HT-29 (cell line): ENCODE results near the gene ZBTB7C. TPM values are rescaled to one million over a fixed set of nuclear protein-coding genes. Genes with fewer than 3 reads are reported as not detected.

ENCODE experiments used
- DNase-seq: peaks from one replicate; pipeline ENCODE4 v3.0.0-alpha.2; 2015; ENCODE audit warnings: low spot score
- total RNA-seq: library from RNA; depleted of rRNA; stranded (reverse); fragments of >200 nt; shearing (Covaris generic); gene quantifications from 2 replicates; pipeline ENCODE4 v1.2.3, GENCODE V29; 2014

The ZBTB7C gene
- total RNA-seq, 1 experiment from 2014 or later: 15.1 TPM

DNA sequence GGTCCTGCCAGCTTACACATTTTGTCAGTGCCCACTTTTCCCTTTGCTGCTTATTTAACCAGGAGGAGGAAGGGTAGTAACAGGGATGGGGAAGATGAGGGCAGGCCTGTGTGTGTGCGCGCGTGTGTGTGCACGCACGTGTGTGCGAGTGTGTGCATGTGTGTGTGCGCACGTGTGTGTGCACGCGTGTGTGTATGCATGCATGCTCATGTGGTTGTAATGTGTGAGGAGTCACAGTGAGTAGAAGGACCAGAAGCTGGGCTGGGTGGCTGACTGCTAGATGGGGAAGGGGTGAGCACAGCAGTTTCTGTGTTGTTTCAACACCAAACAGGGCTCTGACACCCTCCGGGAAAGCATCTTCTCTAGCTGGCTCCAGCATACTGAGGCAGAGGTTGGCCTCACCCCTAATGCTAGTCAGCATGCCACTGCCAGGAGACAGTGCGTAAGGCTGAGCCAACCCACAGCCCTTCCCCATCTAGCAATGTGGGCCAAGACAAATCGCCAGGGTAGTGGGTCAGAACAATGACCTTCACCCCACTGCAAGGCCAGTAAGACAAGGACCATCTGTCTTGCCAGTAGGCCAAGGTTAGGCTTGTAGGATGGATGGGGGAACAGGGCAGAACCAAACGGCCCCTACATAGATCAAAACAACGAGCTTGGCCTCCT lies 260.0 kb downstream of the ZBTB7C start:
- no peak for DNase-seq

DNA sequence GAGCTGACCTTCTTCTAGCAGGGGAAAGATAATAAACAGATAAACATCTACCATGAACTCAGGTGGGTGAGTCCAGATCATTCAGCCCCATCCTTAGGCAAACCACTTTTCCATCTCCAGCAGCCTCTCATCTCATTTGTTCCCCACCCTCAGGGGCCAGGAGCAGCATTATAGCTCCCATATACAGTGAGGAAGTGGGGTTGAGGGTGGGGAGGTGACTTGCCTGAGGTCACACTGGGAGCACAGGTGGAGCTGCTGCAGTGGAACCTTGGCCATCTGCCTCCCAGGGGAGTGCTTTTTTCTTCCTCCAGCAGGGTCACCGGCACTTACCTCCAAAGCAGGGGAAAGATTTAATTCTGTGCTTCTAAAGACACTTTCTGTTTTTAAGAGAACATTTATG lies 266.2 kb downstream of the ZBTB7C start:
- DNase-seq: peak; percentile 24

DNA sequence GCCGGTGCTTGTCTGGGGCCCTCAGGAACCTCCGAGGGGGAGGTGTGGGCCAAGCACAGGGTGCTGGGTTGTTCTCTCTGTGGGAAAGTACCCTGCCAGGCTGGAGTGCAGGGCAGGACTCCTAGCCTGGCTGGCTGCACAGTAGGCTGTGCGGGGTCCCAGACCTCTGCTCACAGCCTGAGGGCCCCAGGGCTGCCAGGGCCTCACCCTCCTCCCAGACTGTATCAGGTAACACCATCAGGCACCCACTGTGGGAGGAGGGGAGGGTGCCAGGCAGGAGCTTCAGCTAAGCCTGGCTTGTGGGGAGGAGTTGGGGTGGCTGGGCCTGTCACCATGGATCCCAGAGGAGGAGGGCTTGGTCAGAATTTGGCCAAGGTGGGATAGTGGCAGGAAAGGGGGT lies 266.8 kb downstream of the ZBTB7C start:
- no peak for DNase-seq

DNA sequence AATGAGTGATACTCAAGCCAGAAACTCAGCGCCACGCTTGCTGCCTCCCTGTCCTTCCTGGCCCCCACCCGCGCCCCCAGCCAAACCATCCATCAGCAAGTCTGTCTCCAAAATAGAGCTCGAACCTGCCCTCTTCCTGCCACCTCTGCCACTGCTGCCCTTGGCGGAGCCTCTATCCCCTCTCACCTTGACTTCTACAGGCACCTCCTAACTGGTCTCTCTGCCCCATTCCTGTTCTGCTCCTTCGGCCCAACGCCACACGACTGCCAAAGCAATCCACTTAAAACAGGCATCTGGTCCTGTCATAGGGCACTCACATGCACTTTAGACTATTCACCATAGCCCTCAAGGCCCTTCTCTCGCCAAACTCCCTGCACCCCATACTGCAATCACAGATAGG lies 268.5 kb downstream of the ZBTB7C start:
- DNase-seq: no peak

DNA sequence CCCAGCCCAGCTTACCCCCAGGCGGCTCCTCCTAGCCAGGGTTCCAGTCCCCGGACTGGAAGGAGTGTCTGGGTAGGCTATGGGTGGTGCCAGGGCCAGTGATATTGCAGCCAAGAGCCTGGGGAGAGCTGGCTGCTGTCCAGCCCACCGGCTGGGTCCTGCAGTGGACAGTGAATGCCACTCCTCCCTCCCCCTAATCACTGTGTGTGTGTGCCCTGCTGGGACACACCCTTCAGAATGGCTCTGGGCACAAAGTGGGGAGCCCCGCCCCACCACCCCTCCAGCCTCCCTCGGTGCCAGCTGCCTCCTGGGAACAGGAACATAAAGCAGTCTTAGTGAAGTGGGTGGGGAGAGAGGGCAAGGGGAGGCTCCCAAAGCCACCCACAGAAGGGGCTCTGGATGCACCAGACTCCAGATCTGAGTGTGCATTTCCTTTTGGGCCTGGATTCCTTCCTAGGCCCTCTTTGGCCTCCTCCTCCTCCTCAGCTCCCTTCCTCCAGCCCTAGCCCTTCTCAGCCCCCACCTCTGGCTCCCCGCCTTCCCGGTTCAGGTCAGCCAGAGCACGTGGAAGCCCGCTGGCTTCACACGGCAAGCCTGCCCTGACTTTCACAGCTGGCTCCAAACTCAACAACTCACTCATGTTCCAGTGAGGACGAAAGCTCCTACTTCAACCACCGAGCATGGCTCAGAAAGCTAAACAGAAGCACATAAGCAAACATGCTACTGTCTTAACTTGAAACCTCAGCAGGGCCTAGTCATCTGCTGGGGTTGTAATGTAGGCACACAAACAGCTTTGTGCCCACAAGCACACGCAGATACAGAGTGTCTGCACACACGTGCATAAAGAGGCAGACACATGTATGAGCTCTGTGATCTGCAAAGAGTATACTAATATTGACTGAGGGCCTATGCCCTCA lies 269.5 kb downstream of the ZBTB7C start:
- DNase-seq: peak; percentile 80

DNA sequence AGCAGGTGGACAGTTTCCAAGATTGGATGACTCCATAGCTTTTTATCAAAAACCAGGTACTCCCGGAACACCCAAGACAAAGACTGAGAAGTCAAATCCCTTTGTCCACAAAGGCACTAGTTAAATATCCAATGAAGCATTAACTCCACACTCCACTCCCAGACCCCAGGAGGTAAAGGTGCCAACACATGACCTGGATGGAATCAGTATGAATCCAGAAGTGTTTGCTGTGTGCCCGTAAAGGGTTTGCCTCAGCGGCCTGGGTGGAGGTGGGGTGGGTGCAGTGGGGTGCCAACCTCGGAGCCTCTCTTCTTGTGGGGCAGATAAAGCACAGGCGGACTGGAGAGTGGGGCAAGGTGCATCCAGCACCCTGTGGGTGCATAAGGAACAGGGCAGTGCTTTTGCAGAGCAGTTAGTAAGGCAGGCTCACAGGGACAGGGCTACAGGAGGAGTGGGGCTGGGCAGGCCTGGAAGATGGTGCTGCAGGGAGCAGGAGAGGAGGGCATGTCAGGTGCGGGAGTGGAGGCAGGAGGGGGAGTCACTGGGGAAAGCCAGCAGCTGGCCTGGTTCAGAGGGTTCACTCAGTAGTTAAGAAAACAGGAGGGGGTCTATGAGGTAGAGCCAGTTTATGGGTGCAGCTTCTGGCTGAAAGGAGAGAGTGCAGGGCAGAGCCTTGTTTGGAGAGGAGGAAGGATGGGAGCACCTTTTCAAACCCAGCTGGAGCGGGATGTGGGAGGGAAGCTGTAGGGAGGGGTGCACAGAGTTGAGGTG lies 270.3 kb downstream of the ZBTB7C start:
- DNase-seq: peak; percentile 35

DNA sequence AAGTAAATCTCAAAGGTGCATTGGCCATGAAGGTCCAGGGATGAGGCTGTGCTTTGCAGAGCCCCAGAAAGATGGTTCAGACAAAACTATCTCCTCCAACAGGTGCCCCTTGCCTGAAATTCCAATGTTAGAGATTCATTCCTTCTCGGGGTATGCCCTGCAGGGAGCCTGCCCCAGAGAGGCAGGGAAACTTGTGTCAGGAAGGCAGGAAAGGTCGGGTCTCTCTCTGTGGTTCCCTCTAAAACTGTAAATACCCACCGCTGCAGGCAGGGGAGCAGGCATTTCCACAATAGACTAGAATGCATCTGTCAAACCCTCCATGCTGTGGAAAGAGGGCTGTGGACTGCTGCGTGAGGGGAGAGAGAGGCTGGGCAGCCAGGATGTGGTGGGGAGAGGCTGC lies 271.0 kb downstream of the ZBTB7C start:
- no peak for DNase-seq

DNA sequence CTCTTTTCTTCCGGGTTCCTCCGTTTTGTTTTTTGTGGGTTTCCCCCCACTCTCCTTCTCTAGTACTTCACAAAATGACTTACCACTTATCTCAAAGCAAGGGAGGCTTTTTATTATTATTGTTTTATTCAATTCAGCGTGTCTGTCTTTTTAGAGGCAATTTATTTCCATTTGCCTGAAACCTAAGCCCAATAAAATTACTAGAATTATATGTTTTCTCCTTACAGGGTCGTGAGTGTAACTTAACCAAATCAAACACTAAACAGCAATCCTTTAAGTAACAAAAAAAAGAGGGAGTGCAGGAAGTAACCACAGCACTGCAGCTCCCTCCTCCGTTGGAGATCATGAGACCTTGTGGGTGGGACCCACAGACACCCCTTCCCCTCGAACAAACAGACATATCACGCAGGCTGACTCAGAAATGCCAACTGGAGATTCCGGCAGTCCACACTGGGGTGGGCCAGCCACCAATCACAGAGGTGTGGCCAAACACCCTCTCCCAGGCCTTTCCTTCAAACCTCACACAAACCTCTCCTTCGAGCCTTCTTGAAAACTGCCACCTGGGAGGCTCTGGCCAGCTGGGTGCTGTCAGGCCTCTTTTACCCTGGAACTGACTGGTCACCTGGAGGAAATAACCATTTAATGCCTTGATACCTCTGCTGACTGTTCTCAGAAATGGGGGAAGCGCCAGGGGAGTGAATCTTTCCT lies 271.7 kb downstream of the ZBTB7C start:
- peak; percentile 67 for DNase-seq

DNA sequence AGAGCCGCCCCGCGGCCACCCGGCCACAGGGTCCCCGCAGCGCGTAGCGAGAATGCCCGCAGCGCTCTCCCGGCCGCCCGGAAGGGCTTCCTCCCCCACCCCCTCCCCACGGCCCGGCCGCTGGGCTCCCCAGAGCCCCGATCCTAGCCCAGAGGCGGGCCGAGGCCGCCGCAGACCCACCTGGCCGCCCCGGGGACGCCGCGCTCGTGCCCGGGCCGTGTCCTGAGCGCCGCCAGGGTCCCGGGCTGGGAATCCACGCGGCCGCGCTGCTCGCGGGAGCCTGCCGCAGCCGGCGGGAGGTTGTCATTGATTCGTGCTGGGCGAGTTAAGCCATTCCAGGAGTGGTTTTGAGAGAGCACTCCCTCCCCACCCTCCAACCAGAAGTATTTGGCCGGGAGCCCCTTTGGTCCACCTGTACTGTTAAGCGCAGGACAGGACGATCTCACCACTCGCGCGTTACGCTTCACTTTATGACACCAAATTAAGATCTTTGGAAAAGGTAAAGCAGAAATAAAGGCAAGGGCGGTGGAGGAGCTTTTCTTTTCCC lies 272.3 kb downstream of the ZBTB7C start:
- DNase-seq: peak; percentile 50

DNA sequence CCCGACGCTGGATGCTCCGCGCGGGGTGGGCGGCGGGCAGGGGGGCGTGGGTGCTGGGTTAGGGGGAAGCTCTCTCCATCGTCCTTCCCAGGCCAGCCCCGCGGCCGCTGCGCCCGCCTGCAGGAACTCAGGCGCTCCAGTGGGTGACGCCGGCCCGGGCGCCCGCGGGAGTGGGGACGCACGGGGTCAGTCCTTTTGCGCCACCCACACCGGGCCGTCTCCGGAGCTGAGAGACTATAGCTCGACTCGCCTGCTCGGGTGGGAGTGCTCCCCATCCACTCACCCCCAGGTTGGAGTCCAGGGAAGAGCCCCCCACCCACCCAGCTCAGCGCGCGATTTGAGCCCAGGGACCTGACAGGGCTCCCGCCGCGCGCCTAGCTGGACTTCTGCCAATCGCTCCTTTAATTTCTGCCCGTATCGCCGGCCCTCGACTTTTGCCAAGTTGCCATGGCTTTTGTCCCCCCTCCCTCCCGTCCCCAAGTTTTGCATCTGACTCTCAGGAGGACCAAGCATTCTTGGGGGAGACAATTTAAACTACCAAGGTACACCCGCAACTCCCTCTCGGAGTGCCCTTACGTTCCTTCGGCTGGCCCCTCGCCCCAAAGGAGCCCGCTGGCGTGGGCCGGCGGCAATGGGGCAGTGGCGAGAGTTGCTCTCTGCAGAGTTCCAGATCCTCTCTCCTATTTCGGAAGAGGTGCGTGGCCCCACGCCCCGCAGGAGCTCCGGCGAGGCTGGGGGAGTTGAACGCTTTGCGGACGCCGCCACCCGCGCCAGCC lies 272.9 kb downstream of the ZBTB7C start:
- DNase-seq: peak; percentile 54

DNA sequence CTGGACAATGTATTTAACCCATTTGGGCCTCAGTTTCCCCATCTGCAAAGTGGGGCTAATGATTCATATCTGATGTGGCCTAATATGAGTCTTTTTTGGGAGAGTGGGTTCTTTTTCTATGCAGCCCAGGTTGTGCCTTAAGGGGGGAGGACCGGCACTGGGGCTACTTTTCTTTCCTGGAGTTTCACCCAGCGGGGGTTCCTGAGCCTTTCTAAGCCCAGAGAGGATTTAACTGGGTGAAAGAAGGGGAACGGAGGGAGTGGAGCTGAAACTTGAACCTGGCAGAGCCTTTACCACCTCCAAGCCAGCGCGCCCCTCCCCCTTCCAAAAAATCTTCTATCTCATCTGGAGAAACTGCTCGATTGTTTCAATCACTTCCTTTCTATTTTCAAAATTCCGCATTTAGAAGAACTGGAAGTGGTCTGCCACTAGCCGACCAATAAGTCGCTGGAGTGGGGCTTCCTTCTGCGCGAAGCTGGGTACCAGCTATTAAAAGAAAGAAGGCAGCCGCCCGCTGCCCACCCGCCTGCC lies 273.7 kb downstream of the ZBTB7C start:
- no peak for DNase-seq

DNA sequence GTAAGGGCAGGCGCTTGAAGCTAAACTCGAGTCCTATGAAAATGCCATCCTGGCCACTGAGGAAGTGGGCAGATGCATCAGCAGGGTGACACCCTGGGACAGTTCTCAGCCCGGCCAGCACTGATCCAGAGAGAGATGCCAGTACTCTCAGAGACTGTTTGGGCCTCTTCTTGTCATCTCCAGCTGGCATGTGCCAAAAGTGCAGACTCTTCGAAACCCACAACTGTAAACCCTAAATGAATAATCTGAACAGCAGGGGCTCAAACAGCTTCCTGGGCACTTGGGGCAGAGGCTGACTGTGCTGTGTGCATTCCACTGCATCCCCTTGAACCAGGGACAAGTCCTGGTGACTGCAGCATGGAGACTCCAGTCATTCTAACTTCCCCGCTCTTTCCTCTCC lies 274.6 kb downstream of the ZBTB7C start:
- DNase-seq: no peak

DNA sequence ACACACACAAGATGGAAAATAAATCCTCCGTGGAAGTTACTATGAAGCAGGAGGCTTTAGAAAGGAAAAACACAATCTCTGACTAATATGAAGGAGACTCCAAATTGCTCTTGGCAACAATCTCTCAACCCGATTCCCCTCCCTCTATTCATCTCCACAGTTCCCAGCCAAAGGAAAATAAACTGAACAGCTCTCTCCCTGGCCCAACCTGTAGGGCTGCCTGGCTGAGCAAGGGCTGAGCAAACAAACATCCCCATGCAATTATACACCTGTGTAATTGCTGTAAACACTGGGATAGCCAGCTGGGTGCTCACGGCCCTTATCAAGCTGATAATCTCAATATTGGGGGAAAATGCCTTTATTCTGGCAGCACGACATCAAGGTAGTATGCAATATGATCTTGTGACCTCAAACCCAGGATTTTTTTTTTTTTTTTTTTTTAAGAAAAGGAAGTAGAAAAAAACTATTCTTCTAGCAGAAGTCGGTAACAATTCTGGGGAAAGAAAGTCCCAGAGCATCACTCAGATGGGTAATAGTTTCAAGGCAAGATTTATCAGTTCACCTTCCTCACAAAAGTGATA lies 275.4 kb downstream of the ZBTB7C start:
- peak; percentile 60 for DNase-seq

DNA sequence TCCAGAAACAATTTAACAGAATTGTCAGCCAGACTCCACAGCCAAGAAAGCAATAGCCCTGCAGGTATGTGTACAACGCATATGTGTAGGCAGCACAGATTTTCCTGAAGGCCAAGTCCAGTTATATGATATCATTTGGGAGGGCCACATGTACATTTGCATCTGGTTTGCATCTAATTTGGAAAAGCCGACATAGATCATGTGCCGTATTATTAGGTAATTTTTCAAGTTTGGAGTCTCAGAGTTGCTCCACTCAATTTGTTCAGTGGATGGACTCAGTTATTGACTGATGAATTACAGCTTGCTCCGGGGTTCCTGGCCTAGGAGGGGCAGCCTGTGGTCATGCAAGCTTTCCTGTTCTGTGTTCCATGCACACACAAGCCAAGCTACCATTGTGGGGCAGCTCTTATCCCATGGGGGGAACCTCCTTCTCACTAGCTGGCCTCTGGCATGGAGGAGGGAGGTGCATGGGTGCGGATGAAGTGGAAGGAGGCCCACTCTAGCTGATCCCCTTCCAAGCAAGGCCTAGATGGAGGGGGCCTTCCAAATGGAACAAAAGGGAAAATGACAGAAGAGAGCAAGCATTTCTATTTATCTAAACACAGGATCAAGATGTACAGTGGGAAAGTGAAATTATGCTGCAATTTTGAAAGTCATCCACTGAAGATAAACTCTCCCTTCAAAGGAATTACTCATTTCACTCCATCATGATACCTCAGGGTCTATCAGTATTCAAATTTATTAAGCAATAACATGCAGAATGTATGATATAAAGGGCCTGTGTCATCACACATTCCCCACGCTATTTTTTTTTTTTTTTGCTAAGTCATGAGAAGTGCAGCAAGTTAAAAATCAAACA lies 276.2 kb downstream of the ZBTB7C start:
- DNase-seq: no peak

DNA sequence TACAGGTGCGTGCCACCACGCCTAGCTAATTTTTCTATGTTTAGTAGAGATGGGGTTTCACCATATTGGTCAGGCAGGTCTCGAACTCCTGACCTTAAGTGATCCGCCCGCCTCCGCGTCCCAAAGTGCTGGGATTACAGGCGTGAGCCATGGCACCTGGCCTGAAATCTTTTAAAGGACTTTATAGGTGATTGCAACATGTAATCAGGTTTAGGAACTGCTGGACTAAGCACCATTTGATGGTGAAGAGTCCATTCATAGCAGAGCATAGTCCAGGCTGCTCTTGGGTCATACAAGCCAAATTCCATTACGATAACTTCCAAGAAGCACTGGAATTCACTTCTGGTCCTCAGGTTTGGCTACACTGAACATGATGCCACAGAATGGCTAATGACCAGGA lies 278.1 kb downstream of the ZBTB7C start:
- DNase-seq: no peak

DNA sequence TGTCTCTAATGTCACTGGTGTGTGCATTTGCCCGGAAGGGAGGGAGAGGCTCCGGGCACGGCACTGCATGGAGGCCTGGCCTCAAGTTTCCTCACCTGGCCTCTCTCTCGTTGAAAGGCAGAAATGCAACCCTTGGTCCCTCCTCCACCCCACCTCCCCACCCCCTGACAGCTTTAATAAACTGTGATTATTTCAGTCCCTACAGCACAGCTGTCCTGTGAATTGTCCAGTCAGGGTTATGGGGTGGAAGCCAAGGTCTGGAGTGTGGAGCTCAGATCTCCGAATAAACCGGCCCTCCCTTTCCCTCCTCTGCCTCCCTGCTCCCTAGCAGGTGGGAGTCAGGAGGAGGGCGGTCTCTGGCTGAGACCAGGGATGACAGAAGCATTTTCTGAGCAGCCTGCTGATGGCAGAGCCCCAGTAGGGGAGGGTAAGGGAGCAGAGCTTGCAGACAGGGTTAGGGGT lies 279.5 kb downstream of the ZBTB7C start:
- DNase-seq: no peak

DNA sequence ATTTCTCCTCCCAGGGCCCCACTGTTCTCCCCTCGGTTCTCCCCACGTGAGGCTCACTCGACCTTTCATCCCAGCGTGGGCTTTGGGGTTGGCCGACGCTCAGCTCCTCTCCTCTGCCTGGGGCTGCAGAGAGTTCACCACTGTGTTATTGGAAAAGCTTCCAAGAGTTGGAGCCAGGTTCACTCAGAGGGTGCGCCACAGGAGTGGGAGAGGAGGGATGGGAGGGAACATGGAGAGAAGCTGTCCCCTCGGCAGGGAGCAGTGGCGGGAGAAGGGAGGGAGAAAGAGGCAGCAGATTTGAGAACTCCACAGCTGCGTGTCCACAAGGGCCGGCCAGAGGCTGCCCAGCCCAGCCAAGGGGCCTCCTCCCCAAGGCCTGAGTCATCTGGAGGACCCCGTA lies 281.6 kb downstream of the ZBTB7C start:
- no peak for DNase-seq

DNA sequence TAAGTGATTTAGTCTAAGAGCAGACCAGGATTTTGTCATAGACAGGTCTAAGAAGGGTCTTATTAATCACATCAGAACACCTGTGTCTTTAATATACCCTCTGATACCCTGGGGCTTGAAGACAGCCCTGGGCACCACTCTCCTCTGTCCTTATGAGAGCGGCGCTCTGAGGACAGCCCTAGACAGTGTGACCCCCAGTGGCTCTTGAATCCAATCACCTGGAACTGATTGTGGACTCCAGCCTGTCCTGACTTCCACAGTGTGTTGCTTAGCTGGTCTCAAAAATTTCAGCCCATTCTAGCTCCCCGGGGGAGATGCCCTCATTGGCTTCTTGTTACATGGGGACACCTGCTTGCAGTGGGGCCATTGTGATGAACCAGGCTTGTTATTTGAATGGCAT lies 282.9 kb downstream of the ZBTB7C start:
- DNase-seq: no peak

DNA sequence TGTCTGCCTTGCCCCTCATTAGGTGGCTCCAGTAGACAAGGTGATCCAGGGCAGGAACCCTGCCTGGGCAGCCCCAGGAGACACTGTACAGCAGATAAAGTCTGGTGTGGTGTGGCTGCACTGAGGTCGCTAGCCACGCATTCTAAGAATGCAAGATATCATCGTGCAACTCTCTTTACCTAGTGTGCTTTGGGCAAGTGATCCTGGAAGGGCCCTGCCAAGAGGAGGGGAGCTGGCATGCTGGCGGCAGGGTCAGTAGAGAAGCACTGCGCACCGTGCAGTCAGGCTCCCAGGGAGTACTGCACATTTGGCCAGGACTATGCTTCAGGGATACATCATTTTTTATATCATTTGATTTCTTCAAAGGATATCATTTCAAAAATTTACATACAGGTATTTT lies 283.5 kb downstream of the ZBTB7C start:
- no peak for DNase-seq
